IMR-90 (cell line): ENCODE results near the gene TSSC4. TPM values are rescaled to one million over a fixed set of nuclear protein-coding genes. Genes with fewer than 3 reads are reported as not detected.

Source experiments
- ATAC-seq: fragments of 200-7000 bp; cut with Tn5 transposase; 2 replicates; pipeline ENCODE4 v1.9.1; 2020; ENCODE audit warnings: low read depth, mild to moderate bottlenecking, moderate library complexity
- BruUV-seq: library from RNA; stranded (reverse); fragments of 400-500 nt; replicated peaks from 2 replicates; lab custom pipeline; 2021; lab: Mats Ljungman, UMichigan
- CTCF ChIA-PET: fragments of 300-600 bp; formaldehyde crosslinking; extraction: SDS; loops from one replicate; lab custom pipeline; 2021; ENCODE audit warnings: antibody characterized with exemption; lab: Yijun Ruan, JAX
- POLR2A ChIA-PET: fragments of 300-600 bp; sonication (Branson Sonifier 250); formaldehyde crosslinking; loops from one replicate; lab custom pipeline; 2022; ENCODE audit warnings: antibody characterized with exemption; ENCODE audit not compliant: unreplicated experiment; lab: Charles Lee
- DNase-seq: peaks from one replicate; pipeline ENCODE4 v3.0.0; 2013
- H2AFZ ChIP-seq: replicated peaks from 2 replicates; pipeline ENCODE3; 2013; ENCODE audit warnings: low read length, mild to moderate bottlenecking; ENCODE audit not compliant: poor library complexity
- H2AK5ac ChIP-seq: 2 replicates; pipeline ENCODE4 v1.6.1; 2013; ENCODE audit warnings: low read depth, low read length, inconsistent platforms
- H2AK9ac ChIP-seq: replicated peaks from 2 replicates; pipeline ENCODE3; 2013; ENCODE audit warnings: mild to moderate bottlenecking, low read depth, low read length, moderate library complexity; ENCODE audit not compliant: poor library complexity
- H2BK120ac ChIP-seq: 2 replicates; pipeline ENCODE4 v1.6.1; 2013; ENCODE audit warnings: low read depth, low read length, inconsistent platforms
- H2BK15ac ChIP-seq: 3 replicates; pipeline ENCODE4 v1.6.1; 2013; ENCODE audit warnings: low read depth, low read length, inconsistent platforms
- H2BK20ac ChIP-seq: 2 replicates; pipeline ENCODE4 v1.6.1; 2013; ENCODE audit warnings: low read depth, mild to moderate bottlenecking, inconsistent platforms, low read length, moderate library complexity
- H2BK5ac ChIP-seq: 2 replicates; pipeline ENCODE4 v1.6.1; 2013; ENCODE audit warnings: mild to moderate bottlenecking, low read depth, low read length, inconsistent platforms; ENCODE audit not compliant: poor library complexity, severe bottlenecking
- H3K14ac ChIP-seq: replicated peaks from 2 replicates; pipeline ENCODE4 v1.6.1; 2013; ENCODE audit warnings: low read depth, low read length, inconsistent platforms
- H3K18ac ChIP-seq: 2 replicates; pipeline ENCODE4 v1.6.1; 2013; ENCODE audit warnings: low read depth, low read length, control low read depth
- H3K23ac ChIP-seq: 2 replicates; pipeline ENCODE4 v1.6.1; 2013; ENCODE audit warnings: low read depth, low read length, inconsistent platforms
- H3K27ac ChIP-seq: 2 replicates; pipeline ENCODE4 v1.5.1; 2013; ENCODE audit warnings: mild to moderate bottlenecking, control low read depth, low read length; ENCODE audit not compliant: insufficient read depth
- H3K27me3 ChIP-seq: 2 replicates; pipeline ENCODE4 v1.6.1; 2013; ENCODE audit warnings: low read length; ENCODE audit not compliant: control insufficient read depth, insufficient read depth
- H3K36me3 ChIP-seq: 2 replicates; pipeline ENCODE4 v1.6.1; 2013; ENCODE audit warnings: low read length, mixed read lengths; ENCODE audit not compliant: control insufficient read depth, insufficient read depth
- H3K4ac ChIP-seq: 2 replicates; pipeline ENCODE4 v1.6.1; 2013; ENCODE audit warnings: low read depth, low read length, inconsistent platforms
- H3K4me1 ChIP-seq: 2 replicates; pipeline ENCODE4 v1.6.1; 2013; ENCODE audit warnings: low read length, mixed read lengths; ENCODE audit not compliant: control insufficient read depth, insufficient read depth
- H3K4me2 ChIP-seq: 2 replicates; pipeline ENCODE4 v1.6.1; 2013; ENCODE audit warnings: low read depth, mild to moderate bottlenecking, control low read depth, low read length, moderate library complexity
- H3K4me3 ChIP-seq: 2 replicates; pipeline ENCODE4 v1.5.1; 2013; ENCODE audit warnings: low read depth, mild to moderate bottlenecking, control low read depth, low read length, moderate library complexity; ENCODE audit not compliant: insufficient read depth
- H3K56ac ChIP-seq: 2 replicates; pipeline ENCODE4 v1.6.1; 2013; ENCODE audit warnings: low read length, inconsistent platforms; ENCODE audit not compliant: insufficient read depth; ENCODE audit errors: extremely low read depth
- H3K79me1 ChIP-seq, 2 experiments: 2 replicates each; pipeline ENCODE4 v1.6.1; 2013; ENCODE audit warnings: low read length in 2 of 2, inconsistent platforms in 1 of 2, low read depth in 1 of 2
- H3K9ac ChIP-seq: 2 replicates; pipeline ENCODE4 v1.6.1; 2013; ENCODE audit warnings: low read depth, low read length, control low read depth
- H3K9me1 ChIP-seq: 2 replicates; pipeline ENCODE4 v1.6.1; 2013; ENCODE audit warnings: low read length, inconsistent platforms; ENCODE audit not compliant: insufficient read depth
- H3K9me3 ChIP-seq: 2 replicates; pipeline ENCODE4 v1.6.1; 2013; ENCODE audit warnings: low read length; ENCODE audit not compliant: control insufficient read depth, insufficient read depth
- H4K20me1 ChIP-seq: 2 replicates; pipeline ENCODE4 v1.6.1; 2013; ENCODE audit warnings: low read length, inconsistent platforms; ENCODE audit not compliant: insufficient read depth
- H4K5ac ChIP-seq: 2 replicates; pipeline ENCODE4 v1.6.1; 2013; ENCODE audit warnings: mild to moderate bottlenecking, low read depth, low read length, control low read depth
- H4K8ac ChIP-seq, 2 experiments: 2 replicates each; pipeline ENCODE4 v1.6.1; 2013; ENCODE audit warnings: low read depth in 2 of 2, low read length in 2 of 2, control low read depth in 1 of 2, inconsistent platforms in 1 of 2
- H4K91ac ChIP-seq: 2 replicates; pipeline ENCODE4 v1.6.1; 2013; ENCODE audit warnings: low read depth, low read length, inconsistent platforms; ENCODE audit not compliant: insufficient read depth
- BHLHE40 ChIP-seq: fragments of 150-350 bp; IDR thresholded peaks from 2 replicates; pipeline ENCODE4 v1.6.1; 2016; ENCODE audit warnings: mild to moderate bottlenecking, low read depth, low read length
- CEBPB ChIP-seq: IDR thresholded peaks from 2 replicates; pipeline ENCODE4 v1.6.1; 2012; ENCODE audit warnings: low read depth, low read length, improper control_type of control experiment
- CHD1 ChIP-seq: IDR thresholded peaks from 2 replicates; pipeline ENCODE4 v1.6.1; 2012; ENCODE audit warnings: low read depth, low read length, improper control_type of control experiment
- CTCF ChIP-seq: conservative IDR thresholded peaks from 2 replicates; pipeline ENCODE4 v1.5.1; 2012; ENCODE audit warnings: mild to moderate bottlenecking, low read depth, low read length, improper control_type of control experiment
- ELK1 ChIP-seq: fragments of 150-350 bp; IDR thresholded peaks from 2 replicates; pipeline ENCODE4 v1.6.1; 2016; ENCODE audit warnings: low read depth, mild to moderate bottlenecking, low read length, moderate library complexity, borderline replicate concordance
- MAFK ChIP-seq: IDR thresholded peaks from 2 replicates; pipeline ENCODE4 v1.6.1; 2012; ENCODE audit warnings: low read depth, low read length, improper control_type of control experiment
- MXI1 ChIP-seq: IDR thresholded peaks from 2 replicates; pipeline ENCODE4 v1.6.1; 2012; ENCODE audit warnings: low read depth, mild to moderate bottlenecking, low read length, moderate library complexity, borderline replicate concordance
- NFE2L2 ChIP-seq: fragments of 150-350 bp; IDR thresholded peaks from 2 replicates; pipeline ENCODE4 v1.6.1; 2016; ENCODE audit warnings: low read depth, mild to moderate bottlenecking, low read length
- RAD21 ChIP-seq: IDR thresholded peaks from 2 replicates; pipeline ENCODE4 v1.6.1; 2012; ENCODE audit warnings: low read length, improper control_type of control experiment
- RFX5 ChIP-seq: IDR thresholded peaks from 2 replicates; pipeline ENCODE4 v1.8.0; 2012; ENCODE audit warnings: low read depth, mild to moderate bottlenecking, low read length, moderate library complexity
- SMC3 ChIP-seq: fragments of 150-350 bp; IDR thresholded peaks from 2 replicates; pipeline ENCODE4 v1.6.1; 2016; ENCODE audit warnings: low read depth, mild to moderate bottlenecking, antibody characterized with exemption, low read length, moderate library complexity
- USF2 ChIP-seq: fragments of 150-350 bp; IDR thresholded peaks from 2 replicates; pipeline ENCODE4 v1.6.1; 2017; ENCODE audit warnings: mild to moderate bottlenecking, antibody characterized with exemption, low read length, low read depth
- WGBS, 2 experiments: methylation state at CpG; one replicate each; pipeline versions ENCODE4 v1.1.5 to v1.1.7; 2013; ENCODE audit warnings: missing lambda C conversion rate in 2 of 2; ENCODE audit not compliant: insufficient read length in 1 of 2; ENCODE audit errors: extremely low coverage in 2 of 2; 5-methylcytosine and 5-hydroxymethylcytosine counted together
- dilution Hi-C: fragments of 300-500 bp; cut with HindIII; formaldehyde crosslinking; loops from one replicate; pipeline ENCODE4 v1.14.3; 2018; ENCODE audit warnings: low sequenced_read_pairs; ENCODE audit not compliant: unreplicated experiment
- in situ Hi-C: fragments of 300-500 bp; cut with MboI; formaldehyde crosslinking; loops from 3 replicates; pipeline ENCODE4 v1.14.3; 2019; ENCODE audit warnings: low sequenced_read_pairs, inconsistent platforms, mixed read lengths
- intact Hi-C: fragments of 100-400 bp; cut with micrococcal nuclease; formaldehyde crosslinking; loops from 2 replicates; pipeline ENCODE4 v1.10.0; 2022
- polyA plus RNA-seq, 3 experiments: library from polyadenylated mRNA; depleted of rRNA; stranded (reverse); fragments of >200 nt; gene quantifications; 2 replicates each; pipeline ENCODE4 v1.2.3, GENCODE V29; 2012; ENCODE audit warnings: low replicate concordance in 1 of 3
- total RNA-seq: library from RNA; depleted of rRNA; stranded (reverse); fragments of >200 nt; gene quantifications from 2 replicates; pipeline ENCODE4 v1.2.3, GENCODE V29; 2012

TSSC4 gene
- total and polyA plus RNA-seq, 2 of the 4 experiments (the other 2 are of a cell fraction), result 34.9 to 40.0 TPM

- Histone ChIP-seq H2AK5ac (no peak overlapping the region), H3K27me3 (no peaks in the 10 kb centered on the region), H3K18ac (no peak overlapping the region), H3K9ac (no peak overlapping the region), H4K5ac (no peak overlapping the region), H2AFZ (no peak overlapping the region), H4K20me1 (peaks cover 34% of the 10 kb centered on the region), H2BK15ac (no peak overlapping the region), H3K9me3 (no peaks in the 10 kb centered on the region), H3K4ac (no peak overlapping the region), H2BK5ac (no peak overlapping the region), H3K23ac (no peak overlapping the region), H3K4me2 (no peak overlapping the region), H3K4me1 (peaks cover 14% of the 10 kb centered on the region), H3K14ac (no peak overlapping the region), H3K36me3 (peaks cover 2% of the 10 kb centered on the region; the same call in 1 of the 2 replicates), H3K9me1 (peaks cover 13% of the 10 kb centered on the region; the same call in 1 of the 2 replicates), H3K79me1 (peaks cover 0 to 27% of the 10 kb centered on the region in 2 experiments; a peak in 2 of 4 replicates), H2BK20ac (no peak overlapping the region), H2BK120ac (no peak overlapping the region), H3K27ac (no peak overlapping the region), H3K4me3 (no peak overlapping the region), H3K56ac (no peak overlapping the region), H2AK9ac (no peak overlapping the region), H4K91ac (no peak overlapping the region), H4K8ac (no peak overlapping the region)
- ChIA-PET CTCF (no interaction called here), POLR2A (no interaction called here)
- no peak for DNase-seq
- TF ChIP-seq MXI1, result no peak
- no peak for TF ChIP-seq CTCF
- TF ChIP-seq MAFK, result no peak
- no peak for TF ChIP-seq NFE2L2
- no peak for TF ChIP-seq SMC3
- TF ChIP-seq ELK1, result no peak
- no peak for TF ChIP-seq RFX5
- no peak for TF ChIP-seq RAD21
- TF ChIP-seq CEBPB, result no peak
- no peak for TF ChIP-seq USF2
- no peak for TF ChIP-seq CHD1
- no peak for TF ChIP-seq BHLHE40
- no TSS peak for BruUV-seq
- intact Hi-C loops, result no loop called here
- in situ Hi-C loops, result no loop called here
- no peak for ATAC-seq
- WGBS, 2 experiments, result 83% methylated on average over 1 of the region's 6 CpGs; no CpG with 5 or more reads in 1 of the 2 experiments
- dilution Hi-C loops, result no loop called here
These were observed 25.2 kb upstream of the TSSC4 start for GRCh38 chr11:2375341-2375853.
